NOMO-1 treated with DMSO at 0.1 percent for 48 hours (cell line): Measurements from ENCODE around the gene ADO.

Experiments
- DNase-seq: peaks from one replicate; lab custom pipeline; 2025; ENCODE audit not compliant: unreplicated experiment; lab: John Stamatoyannopoulos, UW

ADO gene

DNA sequence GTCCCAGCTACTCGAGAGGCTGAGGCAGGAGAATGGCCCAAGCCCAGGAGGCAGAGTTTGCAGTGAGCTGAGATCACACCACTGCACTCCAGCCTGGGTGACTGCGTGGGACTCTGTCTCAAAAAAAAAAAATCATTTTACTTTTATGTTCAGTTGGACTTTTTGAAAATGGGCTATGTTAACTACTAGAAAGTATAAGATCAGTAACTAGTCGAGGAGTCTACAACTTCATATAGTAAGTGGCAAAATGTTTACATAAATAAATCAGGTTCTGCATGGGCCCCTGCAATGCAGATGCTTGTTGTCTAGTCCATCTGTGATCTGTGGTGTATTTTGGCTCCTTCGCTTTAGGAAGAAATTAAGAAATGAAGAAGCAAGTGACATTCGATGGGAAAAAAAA, 12.3 kb upstream of the ADO start:
- no peak for DNase-seq

DNA sequence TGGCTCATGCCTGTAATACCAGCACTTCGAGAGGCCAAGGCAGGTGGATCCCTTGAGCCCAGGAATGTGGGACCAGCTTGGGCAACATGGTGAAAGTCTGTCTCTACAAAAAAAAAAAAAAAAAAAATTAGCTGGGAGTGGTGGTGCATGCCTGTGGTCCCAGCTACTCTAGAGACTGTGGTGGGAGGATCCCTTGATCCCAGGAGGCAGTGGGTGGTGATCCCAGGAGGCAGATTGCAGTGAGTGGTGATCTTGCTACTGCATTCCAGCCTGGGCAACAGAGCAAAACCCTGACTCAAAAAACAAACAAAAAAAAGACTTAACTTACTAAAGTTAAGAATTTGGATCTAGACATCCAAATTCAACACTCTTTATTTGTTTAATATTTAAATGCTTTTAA, 10.2 kb upstream of the ADO start:
- no peak for DNase-seq

DNA sequence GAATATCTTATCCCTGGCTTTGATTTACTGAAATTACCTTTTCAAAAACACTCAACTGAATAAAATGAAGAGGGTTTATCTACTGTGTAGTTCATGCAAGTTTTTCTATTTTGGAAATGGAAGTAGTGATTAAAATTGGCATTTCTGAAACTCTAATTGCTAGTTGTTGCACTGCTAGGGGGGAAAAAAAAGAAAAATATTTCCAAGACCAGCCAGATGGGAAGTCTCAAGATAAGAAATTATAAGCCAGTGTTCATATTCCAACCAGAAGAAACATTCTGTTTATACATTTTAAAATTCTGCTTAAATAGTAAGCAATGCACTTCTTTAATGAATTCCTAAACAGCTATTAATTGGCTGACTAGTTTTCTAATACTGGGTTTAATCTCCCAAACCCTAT, 9.4 kb upstream of the ADO start:
- no peak for DNase-seq

DNA sequence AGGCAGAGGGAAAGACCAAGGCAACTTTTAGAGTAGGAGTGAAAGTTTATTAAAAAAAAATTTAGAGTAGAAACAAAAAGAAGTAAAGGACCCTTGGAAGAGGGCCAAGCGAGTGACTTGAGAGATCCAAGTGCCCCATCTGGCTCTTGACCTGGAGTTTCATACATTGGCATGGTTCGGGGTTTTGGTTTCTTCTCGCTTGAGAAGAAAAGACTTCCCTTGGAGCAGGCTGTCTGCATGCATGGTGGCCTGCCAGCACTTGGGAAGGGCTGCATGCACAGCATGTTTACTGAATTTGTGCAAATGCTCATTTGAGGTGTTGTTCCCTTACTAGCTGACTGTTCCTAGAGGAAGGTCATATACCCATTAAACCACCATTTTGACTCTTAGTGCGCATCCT, 8.8 kb upstream of the ADO start:
- no peak for DNase-seq

GRCh38 chr10:62796896-62797295, 7.6 kb upstream of the ADO start:
- DNase-seq: no peak

DNA sequence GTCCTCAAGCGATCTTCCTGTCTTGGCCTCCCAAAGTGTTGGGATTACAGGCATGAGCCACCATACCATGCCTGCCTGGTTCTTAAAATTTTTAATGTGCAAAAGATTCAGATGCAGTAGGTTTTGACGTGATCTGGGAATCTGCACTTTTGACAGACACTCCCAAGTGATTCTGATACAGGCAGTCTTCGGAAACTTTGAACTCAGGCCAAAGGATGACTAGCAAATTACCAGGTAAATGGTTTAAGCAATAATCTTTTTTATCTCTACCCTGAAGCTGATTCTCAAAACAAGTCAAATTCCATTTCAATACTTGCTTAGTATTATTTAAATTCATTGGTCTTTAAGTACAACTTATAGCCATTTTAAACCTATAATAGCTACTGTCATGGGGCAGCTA, 2.6 kb upstream of the ADO start:
- DNase-seq: no peak

- peak; percentile 19 for DNase-seq
Observed at GRCh38 chr10:62803724-62804355, 680 bp upstream of the ADO start.

GRCh38 chr10:62805231-62806099, 945 bp downstream of the ADO start:
- no peak for DNase-seq

DNA sequence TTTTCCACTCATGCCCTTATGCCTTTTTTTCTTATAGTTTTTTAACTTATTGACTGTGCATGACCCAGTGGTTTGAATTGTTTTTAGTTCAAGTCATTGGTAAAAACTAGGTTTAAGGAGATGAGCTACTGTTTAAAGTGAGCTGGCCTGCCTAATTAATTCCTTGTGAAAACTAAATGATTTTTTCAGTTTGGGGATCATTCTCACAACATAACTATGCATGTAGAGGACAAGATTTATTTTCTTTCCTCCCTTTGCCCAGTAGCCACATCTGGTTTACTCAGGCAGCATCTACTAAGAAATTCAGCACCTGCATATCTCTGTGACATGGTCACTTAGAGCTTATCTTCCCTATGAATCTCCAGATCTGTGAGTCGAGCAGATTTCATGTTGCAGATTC, 1.7 kb downstream of the ADO start:
- DNase-seq: no peak

DNA sequence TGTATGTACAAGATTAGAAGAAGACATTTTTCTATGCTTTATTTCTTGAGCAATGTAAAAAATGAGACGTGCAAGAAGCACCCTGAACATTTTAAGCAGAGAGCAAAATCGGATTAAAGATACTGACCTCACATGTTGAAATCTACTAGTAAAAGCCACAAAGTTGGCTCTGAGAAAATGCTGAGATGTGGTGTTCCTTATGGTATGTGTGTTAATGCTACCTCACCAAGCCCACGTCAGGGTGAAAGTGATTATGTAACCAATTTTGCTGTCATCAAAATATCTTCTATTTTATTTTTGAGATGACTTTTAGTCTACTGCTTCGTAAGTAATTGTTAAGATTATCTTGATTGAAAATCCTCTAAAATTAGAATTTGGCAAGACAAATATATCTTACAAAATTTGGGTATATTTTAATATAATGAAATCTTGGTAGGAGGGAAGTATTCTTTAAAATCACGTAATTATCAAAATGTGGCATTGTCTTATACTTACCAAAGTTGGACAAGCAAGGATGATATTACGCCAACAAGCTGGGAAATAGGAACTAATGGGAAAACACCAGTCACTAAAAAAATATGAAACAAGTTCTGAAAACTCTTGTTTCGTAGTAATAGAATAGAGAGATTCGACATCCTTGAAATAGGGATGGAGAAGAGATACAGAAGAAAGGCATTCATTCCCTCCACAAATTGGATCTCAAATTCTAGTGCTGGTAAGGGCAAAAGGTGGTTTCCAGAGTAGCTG, 5.8 kb downstream of the ADO start:
- no peak for DNase-seq

GRCh38 chr10:62811159-62811875, 6.8 kb downstream of the ADO start:
- DNase-seq: no peak

DNA sequence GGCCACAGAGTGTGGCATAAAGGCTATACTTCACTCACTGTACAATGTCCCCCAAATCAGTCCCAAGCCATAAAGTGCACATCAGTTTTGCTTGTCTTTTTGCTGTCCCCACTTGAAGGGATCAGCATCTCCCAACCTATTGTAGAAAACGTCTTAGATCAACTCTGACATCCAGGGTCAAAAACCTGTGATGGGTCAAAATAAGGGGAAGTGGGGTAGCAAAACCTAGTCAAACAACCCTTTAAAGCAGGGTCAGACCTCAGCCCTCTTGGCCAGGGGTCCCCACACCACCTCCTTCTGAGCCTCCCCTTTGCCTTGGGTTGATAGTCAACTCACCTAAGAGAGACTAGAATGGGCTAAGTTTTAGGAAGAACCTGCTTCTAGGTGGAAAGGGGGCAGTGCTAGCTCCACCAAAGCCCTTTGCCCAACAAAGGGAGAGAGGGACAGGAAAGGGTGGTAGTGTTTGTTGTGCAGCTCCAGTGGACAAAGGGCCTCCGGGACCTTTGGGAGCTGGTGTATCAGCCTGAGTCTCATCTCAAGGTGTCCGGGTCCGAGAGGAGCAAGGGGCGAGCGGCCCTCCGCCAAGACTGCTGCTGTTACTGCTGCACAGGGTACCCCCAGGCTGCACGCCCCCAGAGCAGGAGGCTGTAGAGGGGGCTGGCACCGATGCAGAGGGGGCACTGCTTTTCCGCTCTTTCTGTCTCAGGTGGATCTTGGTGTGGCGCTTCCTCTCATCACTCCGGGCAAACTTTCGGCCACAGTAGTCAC, 8.3 kb downstream of the ADO start:
- no peak for DNase-seq

DNA sequence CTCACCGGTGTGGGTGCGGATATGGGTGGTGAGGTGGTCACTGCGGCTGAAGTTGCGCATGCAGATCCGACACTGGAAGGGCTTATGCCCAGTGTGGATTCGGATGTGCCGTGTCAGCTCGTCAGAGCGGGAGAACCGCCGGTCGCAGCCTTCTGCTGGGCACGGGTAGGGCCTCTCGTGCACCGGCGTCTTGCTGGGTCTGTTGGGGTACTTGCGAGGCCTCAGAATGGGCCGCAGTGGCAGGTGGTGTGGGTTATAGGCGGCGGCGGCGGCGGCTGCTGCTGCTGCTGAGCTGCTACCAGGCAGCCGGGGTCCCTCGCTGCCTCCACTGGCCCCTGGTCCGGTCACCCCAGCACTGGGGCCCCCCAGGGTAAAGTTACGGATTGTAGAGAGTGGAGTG, 8.9 kb downstream of the ADO start:
- DNase-seq: no peak

- DNase-seq: no peak
Observed at GRCh38 chr10:62813981-62814380, 9.5 kb downstream of the ADO start.

GRCh38 chr10:62814756-62815380, 10.3 kb downstream of the ADO start:
- no peak for DNase-seq

DNA sequence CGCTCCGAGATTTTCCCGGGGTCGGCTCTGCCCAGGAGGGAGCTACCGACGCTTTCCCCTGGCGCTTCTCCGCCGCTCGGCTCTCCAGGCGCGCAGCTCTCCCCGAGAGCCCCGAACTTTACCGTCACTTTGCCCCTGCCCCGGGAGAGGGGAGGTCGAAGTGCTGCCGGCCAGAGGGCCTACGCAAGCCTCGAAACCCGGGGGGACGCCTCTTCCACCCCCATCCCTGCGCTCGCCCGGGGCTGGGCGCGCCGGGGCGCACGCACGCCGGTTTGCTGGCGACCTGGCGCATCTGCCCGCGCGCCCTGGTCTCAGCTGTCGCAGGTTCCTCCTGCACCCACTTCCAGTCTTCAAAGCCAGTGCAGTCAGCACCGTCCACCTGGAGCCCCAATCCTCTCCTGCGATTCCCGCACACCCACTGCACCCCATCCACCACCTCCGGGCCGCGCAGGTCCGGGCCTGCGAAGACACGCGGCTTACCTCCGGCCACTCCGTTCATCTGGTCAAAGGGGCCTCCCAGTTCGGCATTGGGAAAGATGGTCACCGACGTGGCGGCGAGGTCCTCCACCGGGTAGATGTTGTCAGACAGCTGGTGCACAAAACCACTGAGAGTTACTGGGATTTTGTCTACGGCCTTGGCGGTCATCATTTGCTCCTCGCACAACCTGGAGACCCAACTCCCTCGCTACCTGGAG, 11.0 kb downstream of the ADO start:
- DNase-seq: no peak

DNA sequence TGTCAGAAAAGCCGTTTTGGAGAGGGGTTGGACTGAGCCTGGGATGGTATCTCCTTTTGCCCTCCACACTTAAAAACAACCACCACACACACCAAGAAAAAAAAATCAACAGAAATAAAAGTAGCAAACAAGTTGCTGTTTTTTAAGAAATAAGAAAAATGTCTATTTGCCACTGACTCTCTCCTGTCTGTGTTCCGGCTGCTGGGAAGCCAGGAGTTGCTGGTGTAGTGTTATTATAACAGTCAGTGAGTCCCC, 11.5 kb downstream of the ADO start:
- no peak for DNase-seq

- DNase-seq: peak; percentile 95
Observed at GRCh38 chr10:62816331-62817120, 12.0 kb downstream of the ADO start, which contains the start of gene EGR2. Gene EGR2, minus strand, starts transcription at chr10:62816366. Its CDS starts 337 bp downstream, at chr10:62816029.
